ENCODE results near the gene CENPP.

DNA sequence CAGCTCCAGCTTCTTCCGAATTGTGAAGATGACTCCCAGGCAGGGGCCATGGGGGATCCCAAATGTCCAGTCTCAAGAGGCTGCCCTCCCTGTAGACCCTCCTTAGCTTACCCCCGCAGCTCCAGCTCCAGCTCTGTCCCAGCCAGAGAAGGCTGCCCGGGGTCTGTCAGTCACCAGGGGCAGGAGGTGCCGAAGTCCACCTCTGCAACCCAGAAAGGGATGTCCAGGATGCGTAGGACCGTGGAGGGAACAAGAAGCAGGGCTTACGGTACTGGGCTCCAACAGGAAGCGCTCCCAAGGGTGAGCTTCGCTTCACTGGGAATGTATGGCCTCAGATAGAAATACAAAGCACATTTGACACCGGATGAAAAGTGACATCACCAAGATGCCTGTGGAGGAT lies 338.2 kb downstream of the CENPP start:
- TF ChIP-seq EP300 (IDR thresholded peaks at IDR 0.05; ENCODE audit: low read depth) (no peak), POLR2A (IDR thresholded peaks at IDR 0.05) (no peak)
- TF ChIP-seq, protein P1, sequence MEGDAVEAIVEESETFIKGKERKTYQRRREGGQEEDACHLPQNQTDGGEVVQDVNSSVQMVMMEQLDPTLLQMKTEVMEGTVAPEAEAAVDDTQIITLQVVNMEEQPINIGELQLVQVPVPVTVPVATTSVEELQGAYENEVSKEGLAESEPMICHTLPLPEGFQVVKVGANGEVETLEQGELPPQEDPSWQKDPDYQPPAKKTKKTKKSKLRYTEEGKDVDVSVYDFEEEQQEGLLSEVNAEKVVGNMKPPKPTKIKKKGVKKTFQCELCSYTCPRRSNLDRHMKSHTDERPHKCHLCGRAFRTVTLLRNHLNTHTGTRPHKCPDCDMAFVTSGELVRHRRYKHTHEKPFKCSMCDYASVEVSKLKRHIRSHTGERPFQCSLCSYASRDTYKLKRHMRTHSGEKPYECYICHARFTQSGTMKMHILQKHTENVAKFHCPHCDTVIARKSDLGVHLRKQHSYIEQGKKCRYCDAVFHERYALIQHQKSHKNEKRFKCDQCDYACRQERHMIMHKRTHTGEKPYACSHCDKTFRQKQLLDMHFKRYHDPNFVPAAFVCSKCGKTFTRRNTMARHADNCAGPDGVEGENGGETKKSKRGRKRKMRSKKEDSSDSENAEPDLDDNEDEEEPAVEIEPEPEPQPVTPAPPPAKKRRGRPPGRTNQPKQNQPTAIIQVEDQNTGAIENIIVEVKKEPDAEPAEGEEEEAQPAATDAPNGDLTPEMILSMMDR (IDR thresholded peaks at IDR 0.05): no peak

Measured in transverse colon (tissue), 3 donors.